GM12891 (cell line): ENCODE results near the gene ITPR3.

Experiments
- POLR2A ChIP-seq: IDR thresholded peaks from 2 replicates; pipeline ENCODE4 v1.6.1; 2011; ENCODE audit warnings: low read depth, low read length, control low read depth
- POU2F2 ChIP-seq: IDR thresholded peaks from 2 replicates; pipeline ENCODE4 v1.6.1; 2011; ENCODE audit warnings: low read depth, mild to moderate bottlenecking, control low read depth, low read length, moderate library complexity
- TAF1 ChIP-seq: IDR thresholded peaks from 2 replicates; pipeline ENCODE4 v1.6.1; 2011; ENCODE audit warnings: low read depth, low read length, control low read depth

GRCh38 chr6:33636655-33637054 lies 15.5 kb downstream of the ITPR3 start:
- no peak for TF ChIP-seq POLR2A
- no peak for TF ChIP-seq POU2F2
- no peak for TF ChIP-seq TAF1
